Lower leg skin (tissue), 4 donors: ENCODE data around the gene KDM7A. TPM values are rescaled to one million over a fixed set of nuclear protein-coding genes. Genes with fewer than 3 reads are reported as not detected.

Source experiments
- DNase-seq, 2 donors: peaks; one replicate each; pipeline ENCODE4 v3.0.0-alpha.2; 2019; ENCODE audit warnings: low spot score in 2 of 2
- H3K4me3 ChIP-seq: fragments of 200-600 bp; sonication (generic); 2 replicates; pipeline ENCODE4 v1.5.1; 2017; ENCODE audit warnings: mild to moderate bottlenecking, low read depth; ENCODE audit not compliant: poor library complexity, severe bottlenecking
- CTCF ChIP-seq, 3 donors: fragments of 450-650 bp; IDR thresholded peaks; one replicate each; pipeline ENCODE4 v1.5.1; 2016; ENCODE audit warnings: antibody characterized with exemption in 3 of 3, mild to moderate bottlenecking in 3 of 3, moderate library complexity in 2 of 3
- POLR2A ChIP-seq, 2 donors: fragments of 450-650 bp; IDR thresholded peaks; one replicate each; pipeline ENCODE4 v1.6.1; 2016 to 2017; ENCODE audit warnings: antibody characterized with exemption in 2 of 2, mild to moderate bottlenecking in 1 of 2, moderate library complexity in 1 of 2
- WGBS, 2 donors: methylation state at CpG; one replicate each; pipeline ENCODE4 v1.1.5; 2018; 5-methylcytosine and 5-hydroxymethylcytosine counted together
- intact Hi-C: fragments of 100-400 bp; cut with DNase I; formaldehyde crosslinking; loops from one replicate; pipeline ENCODE4 v1.15.0; 2023; ENCODE audit warnings: low total_unique reads
- total RNA-seq, 4 donors: library from RNA; depleted of rRNA; stranded (reverse); fragments of >200 nt; gene quantifications; one replicate each; pipeline ENCODE4 v1.1.0, GENCODE V29; 2016

The KDM7A gene
- total RNA-seq, 4 donors from 2014 or later, result 36.2 to 54.0 (median 46.7) TPM

GRCh38 chr7:140084142-140084655 lies 92.6 kb downstream of the KDM7A start:
- intact Hi-C loops, result loop anchor here (10.0 kb wide), 1 partner anchor 1881 kb away; no protein-coding TSS in a partner anchor
- WGBS, 2 donors, result 73 to 84% methylated on average over 4 of the region's 4 CpGs
- no peak overlapping the region for H3K4me3 ChIP-seq
- DNase-seq, result no peak
- TF ChIP-seq POLR2A (IDR thresholded peaks at IDR 0.05) (no peak), CTCF (IDR thresholded peaks at IDR 0.05) (no peak)

- intact Hi-C loops, result loop anchor here (10.0 kb wide), 1 partner anchor 1882 kb away; no protein-coding TSS in a partner anchor
- WGBS, 2 donors, result 93 to 94% methylated on average over 7 of the region's 7 CpGs
- no peak overlapping the region for H3K4me3 ChIP-seq
- DNase-seq, result no peak
- no peak for TF ChIP-seq CTCF (IDR thresholded peaks at IDR 0.05)
- TF ChIP-seq POLR2A (IDR thresholded peaks at IDR 0.05), result no peak
Observed at GRCh38 chr7:140082770-140083169, 94.0 kb downstream of the KDM7A start.

- WGBS, 2 donors, result 89 to 92% methylated on average over 11 of the region's 11 CpGs
- intact Hi-C loops, result loop anchor here (10.0 kb wide), 1 partner anchor 1883 kb away; no protein-coding TSS in a partner anchor
- H3K4me3 ChIP-seq, result no peak overlapping the region
- TF ChIP-seq POLR2A (IDR thresholded peaks at IDR 0.05) (no peak), CTCF (IDR thresholded peaks at IDR 0.05) (no peak)
- DNase-seq, result no peak
Observed at GRCh38 chr7:140081774-140082425, 94.9 kb downstream of the KDM7A start.

GRCh38 chr7:140080919-140081318 lies 95.9 kb downstream of the KDM7A start:
- intact Hi-C loops, result loop anchor here (10.0 kb wide), 1 partner anchor 1884 kb away; no protein-coding TSS in a partner anchor
- no peak overlapping the region for H3K4me3 ChIP-seq
- WGBS, 2 donors, result 47 to 57% methylated on average over 7 of the region's 7 CpGs
- DNase-seq, result no peak
- TF ChIP-seq CTCF (IDR thresholded peaks at IDR 0.05) (no peak), POLR2A (IDR thresholded peaks at IDR 0.05) (no peak)

- DNase-seq, result no peak
- TF ChIP-seq CTCF (IDR thresholded peaks at IDR 0.05) (no peak), POLR2A (IDR thresholded peaks at IDR 0.05) (no peak)
- 48 to 65% methylated on average over 6 of the region's 6 CpGs for WGBS, 2 donors
- H3K4me3 ChIP-seq, result no peak overlapping the region
- intact Hi-C loops, result no loop called here
Observed at GRCh38 chr7:140079121-140079536, 97.7 kb downstream of the KDM7A start.
